AG09319 (cell line): ENCODE data around the gene ATG12.
"Not testable (repeated sequence)": the region's sequence is repeated elsewhere in the genome, so short reads cannot be mapped to it uniquely, and the experiment has no call there.

ENCODE experiments used
- DNase-seq: peaks from one replicate; pipeline ENCODE4 v3.0.0-alpha.2; 2010; ENCODE audit warnings: low read depth; ENCODE audit errors: extremely low read depth
- TF ChIP-seq, protein P1 (sequence below): IDR thresholded peaks from 2 replicates; pipeline ENCODE4 v1.5.1; 2011; ENCODE audit warnings: low read depth, mild to moderate bottlenecking, inconsistent platforms, low read length, moderate library complexity

Gene ATG12

DNA sequence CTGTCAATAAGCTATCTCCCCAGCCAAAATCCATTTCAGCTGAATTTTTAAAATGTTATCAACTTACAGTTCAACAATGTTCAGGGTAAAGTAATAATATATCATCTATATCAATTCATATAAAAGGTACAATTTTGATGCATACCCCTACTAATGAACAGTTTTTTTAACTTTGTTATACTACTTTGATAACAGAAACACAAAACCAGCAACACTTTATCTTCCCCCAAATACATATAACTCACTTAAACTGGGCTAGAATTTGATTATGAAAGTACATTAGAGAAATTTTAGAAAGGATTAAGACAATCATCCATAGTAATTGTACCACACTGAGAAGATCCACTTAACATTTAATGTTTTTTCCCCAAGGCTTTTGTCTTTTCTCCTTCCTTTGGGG lies 30.0 kb downstream of the ATG12 start:
- DNase-seq = no peak
- TF ChIP-seq, protein P1, sequence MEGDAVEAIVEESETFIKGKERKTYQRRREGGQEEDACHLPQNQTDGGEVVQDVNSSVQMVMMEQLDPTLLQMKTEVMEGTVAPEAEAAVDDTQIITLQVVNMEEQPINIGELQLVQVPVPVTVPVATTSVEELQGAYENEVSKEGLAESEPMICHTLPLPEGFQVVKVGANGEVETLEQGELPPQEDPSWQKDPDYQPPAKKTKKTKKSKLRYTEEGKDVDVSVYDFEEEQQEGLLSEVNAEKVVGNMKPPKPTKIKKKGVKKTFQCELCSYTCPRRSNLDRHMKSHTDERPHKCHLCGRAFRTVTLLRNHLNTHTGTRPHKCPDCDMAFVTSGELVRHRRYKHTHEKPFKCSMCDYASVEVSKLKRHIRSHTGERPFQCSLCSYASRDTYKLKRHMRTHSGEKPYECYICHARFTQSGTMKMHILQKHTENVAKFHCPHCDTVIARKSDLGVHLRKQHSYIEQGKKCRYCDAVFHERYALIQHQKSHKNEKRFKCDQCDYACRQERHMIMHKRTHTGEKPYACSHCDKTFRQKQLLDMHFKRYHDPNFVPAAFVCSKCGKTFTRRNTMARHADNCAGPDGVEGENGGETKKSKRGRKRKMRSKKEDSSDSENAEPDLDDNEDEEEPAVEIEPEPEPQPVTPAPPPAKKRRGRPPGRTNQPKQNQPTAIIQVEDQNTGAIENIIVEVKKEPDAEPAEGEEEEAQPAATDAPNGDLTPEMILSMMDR = no peak

DNA sequence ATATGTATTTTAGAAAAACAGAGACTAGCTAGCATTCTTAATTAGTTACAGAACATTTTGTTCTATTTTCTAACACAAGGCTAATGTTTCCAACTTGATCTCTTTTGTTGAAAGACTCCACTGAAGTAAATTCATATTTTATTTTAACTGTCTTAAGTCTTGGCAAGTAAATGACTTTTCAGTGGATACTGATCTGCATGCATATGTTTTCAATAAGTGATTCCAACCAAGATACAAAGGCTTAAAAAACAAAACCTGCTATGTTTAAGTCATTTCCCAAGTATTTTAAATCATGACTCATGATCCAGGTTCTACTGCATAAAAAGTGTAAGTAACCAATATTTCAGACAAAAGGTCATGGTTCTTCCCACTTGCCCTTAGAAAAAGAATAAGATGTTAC lies 30.6 kb downstream of the ATG12 start:
- TF ChIP-seq, protein P1 = no peak
- DNase-seq = peak; percentile 48

DNA sequence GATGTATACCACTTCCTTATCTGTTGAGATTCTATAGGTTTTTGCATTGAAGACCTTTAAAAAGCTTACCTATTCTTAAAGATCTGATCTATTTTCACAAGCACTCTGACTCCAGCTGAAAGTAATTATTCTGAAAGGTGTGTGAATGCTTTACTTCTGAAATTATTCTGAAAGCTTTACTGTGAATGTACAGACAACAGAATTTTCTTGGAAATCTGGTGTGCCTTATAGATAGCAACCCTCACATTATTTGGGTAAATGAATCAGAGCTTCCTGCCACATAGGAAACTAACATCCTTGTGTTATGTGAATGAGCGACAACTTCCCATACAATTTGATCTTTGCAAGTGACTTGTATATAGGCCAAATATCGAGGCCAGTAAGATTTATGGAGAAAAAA lies 31.4 kb downstream of the ATG12 start:
- no peak for DNase-seq
- TF ChIP-seq, protein P1 = no peak

DNA sequence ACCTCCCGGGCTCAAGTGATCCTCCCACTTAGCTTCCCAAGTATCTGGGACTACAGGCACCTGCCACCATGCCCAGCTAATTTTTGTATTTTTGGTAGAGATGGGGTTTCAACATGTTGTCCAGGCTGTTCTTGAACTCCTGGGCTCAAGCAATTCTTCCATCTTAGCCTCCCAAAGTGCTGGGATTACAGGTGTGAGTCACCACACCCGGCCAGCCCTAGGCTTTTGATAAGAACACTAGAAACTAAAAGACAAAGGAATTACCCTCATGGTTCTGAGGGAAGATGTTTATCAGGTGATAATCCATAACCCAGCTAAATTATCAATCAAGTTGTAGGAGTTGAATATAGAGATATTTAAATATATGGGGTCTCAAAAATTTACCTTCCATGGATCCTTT lies 33.3 kb downstream of the ATG12 start:
- not testable (repeated sequence) for DNase-seq

DNA sequence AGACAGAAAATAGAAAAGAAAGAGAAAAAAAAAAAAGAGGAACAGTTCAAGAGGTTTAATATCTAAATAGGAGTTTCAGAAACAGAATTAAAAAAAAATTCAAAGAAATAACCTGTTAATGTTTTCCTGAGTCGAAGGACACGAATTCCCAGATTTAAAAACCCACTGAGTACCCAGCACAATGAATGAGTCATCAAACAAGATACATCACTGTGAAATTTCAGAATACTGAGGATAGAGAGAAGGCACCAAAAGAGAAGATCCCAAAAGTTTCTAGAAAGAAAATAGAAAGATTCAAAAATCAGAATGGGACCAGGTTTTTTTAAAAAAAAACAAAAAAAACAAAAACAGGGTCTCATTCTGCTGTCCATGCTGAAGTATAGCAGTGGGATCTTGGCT lies 33.7 kb downstream of the ATG12 start:
- TF ChIP-seq, protein P1 = no peak
- DNase-seq = no peak

DNA sequence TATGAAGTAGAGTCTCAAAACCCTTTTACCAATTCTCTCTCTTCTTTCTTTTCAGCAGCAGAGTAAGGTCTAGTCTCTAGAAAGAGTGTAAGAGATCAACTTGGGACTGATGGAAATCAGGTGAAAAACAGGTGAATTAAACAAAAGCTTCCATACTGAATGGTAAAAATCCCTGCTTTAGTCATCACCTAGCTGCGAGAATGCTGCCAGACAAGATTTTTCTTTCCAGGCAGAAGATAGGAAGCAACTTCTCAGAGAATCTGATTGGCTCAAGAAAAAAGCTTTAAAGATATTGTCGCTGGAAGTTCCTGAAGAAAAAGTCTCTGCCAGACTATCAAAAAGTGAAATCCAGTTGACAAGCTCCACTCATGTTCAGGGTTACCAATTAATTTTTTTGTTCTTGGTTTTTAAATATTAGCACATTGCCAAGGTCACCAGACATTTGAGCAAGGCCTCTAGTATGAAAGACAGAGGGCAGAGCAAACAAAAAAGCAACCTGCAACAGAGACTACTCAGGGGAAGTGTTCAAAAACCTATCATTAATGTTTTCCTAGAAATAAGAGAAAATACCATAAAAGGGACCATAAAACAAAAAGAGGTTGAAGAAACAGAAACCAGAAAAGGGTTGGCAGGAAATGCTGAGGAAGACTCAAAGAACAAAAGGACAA lies 34.2 kb downstream of the ATG12 start:
- no peak for DNase-seq
- TF ChIP-seq, protein P1 = no peak

DNA sequence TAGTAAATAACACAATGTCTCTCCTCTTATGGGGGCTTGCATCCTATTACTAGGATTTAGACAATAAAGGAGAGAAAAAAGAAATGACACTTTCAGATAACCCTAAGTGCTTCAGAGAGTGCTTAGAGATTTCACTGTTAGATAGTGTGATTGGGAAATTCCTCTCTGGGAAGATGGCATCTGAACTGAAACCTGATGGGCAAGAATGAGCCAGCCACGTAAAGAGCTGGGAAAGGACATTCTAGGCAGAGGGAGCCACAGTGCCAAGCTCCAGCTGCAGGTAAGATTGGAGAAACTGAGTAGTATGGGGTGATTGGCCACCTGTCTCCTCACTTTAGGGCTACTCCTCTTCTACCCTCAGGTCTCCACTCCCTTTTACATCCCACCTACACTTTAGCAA lies 39.4 kb downstream of the ATG12 start:
- TF ChIP-seq, protein P1 = no peak

DNA sequence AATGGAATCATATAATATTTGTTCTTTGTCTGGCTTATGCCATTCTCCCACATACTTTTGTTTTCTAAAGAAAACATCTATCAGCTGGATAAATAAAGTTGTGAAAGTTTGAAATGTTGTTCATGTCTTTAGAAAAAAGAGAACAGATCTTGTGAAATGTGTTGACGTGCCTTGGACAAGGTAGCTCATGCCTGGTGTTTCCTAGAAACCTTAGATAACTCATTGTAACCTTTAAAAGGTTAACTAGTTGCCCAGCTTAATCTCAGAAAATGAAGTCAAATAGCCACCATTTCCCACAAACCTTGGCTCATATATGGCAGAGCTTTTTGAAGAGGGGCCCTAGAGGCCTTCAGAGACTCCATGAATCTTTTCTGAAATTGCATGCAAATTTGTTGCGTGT lies 40.2 kb downstream of the ATG12 start:
- no peak for DNase-seq
- TF ChIP-seq, protein P1 = no peak

More for the DNA sequence above, 39.4 kb downstream of the ATG12 start:
- no peak for DNase-seq
